ENCODE results near the gene NDUFA13.

- TF ChIP-seq EZH2 (IDR thresholded peaks at IDR 0.05; ENCODE audit: borderline replicate concordance) (no peak), CTCF (IDR thresholded peaks at IDR 0.05; ENCODE audit: poor library complexity) (no peak)
These were observed 26.9 kb upstream of the NDUFA13 start for GRCh38 chr19:19488875-19489690.

All from hepatocyte (in vitro differentiated cells).